Kidney (tissue), 14 donors: Measurements from ENCODE around the gene USP36. TPM values are rescaled to one million over a fixed set of nuclear protein-coding genes. Genes with fewer than 3 reads are reported as not detected.

Source experiments
- DNase-seq, 5 donors: peaks; one replicate each; pipeline ENCODE4 v3.0.0-alpha.2; 2013 to 2020
- FAIRE-seq: peaks from 2 replicates; lab custom pipeline; 2012; peaks lifted over from hg19 to GRCh38; lab: Jason Lieb, UNC
- H3K27ac ChIP-seq, 2 donors: one replicate each; pipeline ENCODE4 v1.7.0; 2013; ENCODE audit warnings: low read depth in 2 of 2, low read length in 2 of 2, inconsistent platforms in 1 of 2
- H3K27me3 ChIP-seq: one replicate; pipeline ENCODE4 v1.7.1; 2013; ENCODE audit warnings: low read length, inconsistent platforms; ENCODE audit not compliant: control insufficient read depth, insufficient read depth
- H3K36me3 ChIP-seq, 3 donors: one replicate each; pipeline versions ENCODE4 v1.7.0 to v1.7.1; 2013; ENCODE audit warnings: low read length in 3 of 3, control low read depth in 1 of 3, inconsistent platforms in 1 of 3; ENCODE audit not compliant: insufficient read depth in 3 of 3, control insufficient read depth in 2 of 3
- H3K4me1 ChIP-seq, 3 donors: one replicate each; pipeline versions ENCODE4 v1.7.0 to v1.7.1; 2013; ENCODE audit warnings: low read length in 3 of 3, inconsistent platforms in 1 of 3, low read depth in 1 of 3; ENCODE audit not compliant: control insufficient read depth in 2 of 3, insufficient read depth in 2 of 3
- H3K4me3 ChIP-seq, 3 donors: one replicate each; pipeline versions ENCODE4 v1.7.0 to v1.8.1; 2013; ENCODE audit warnings: low read length in 3 of 3, control low read depth in 1 of 3, inconsistent platforms in 1 of 3
- H3K9ac ChIP-seq, 3 donors: one replicate each; pipeline versions ENCODE4 v1.7.0 to v1.7.1; 2013; ENCODE audit warnings: low read length in 3 of 3, control low read depth in 1 of 3, inconsistent platforms in 1 of 3
- H3K9me3 ChIP-seq, 3 donors: one replicate each; pipeline versions ENCODE4 v1.7.0 to v1.7.1; 2013; ENCODE audit warnings: low read length in 3 of 3, control low read depth in 1 of 3, inconsistent platforms in 1 of 3; ENCODE audit not compliant: control insufficient read depth in 2 of 3, insufficient read depth in 1 of 3
- CTCF ChIP-seq: IDR thresholded peaks from 3 replicates; pipeline ENCODE4 v1.5.1; 2012; ENCODE audit warnings: mild to moderate bottlenecking, moderate library complexity, borderline replicate concordance; ENCODE audit not compliant: insufficient read depth; ENCODE audit errors: extremely low read depth
- intact Hi-C: fragments of 100-400 bp; cut with DNase I; formaldehyde crosslinking; loops from one replicate; pipeline ENCODE4 v1.11.1; 2022
- polyA plus RNA-seq: library from polyadenylated mRNA; stranded (reverse); fragments of 350-450 nt; fragmentation: Illumina TruSeq; extraction: RNeasy Lipid Tissue Mini Kit (QIAGEN cat#74804); gene quantifications from one replicate; pipeline ENCODE4 v1.2.3, GENCODE V29; 2014; ENCODE audit warnings: low read depth, low replicate concordance; ENCODE audit not compliant: insufficient read depth
- total RNA-seq: library from RNA; stranded (reverse); fragmentation: NEBNext Ultra II Directional; extraction: Animal tissue kit (Norgen Biotek cat#: 25700); gene quantifications from one replicate; pipeline ENCODE4 v1.2.1, GENCODE V29; 2021
- donor health status: control.
- donor health status: control.
- donor health status: control.
- donor health status: control.
- donor health status: control.
- donor health status: DM: yes; HTN: yes; CAD: no.
- donor health status: Normal renal cell carcinoma (clear cell type).

Gene USP36
- total and polyA plus RNA-seq, 2 donors from 2014 or later, result 17.0 to 66.2 TPM

GRCh38 chr17:78746949-78747269 is 93.7 kb downstream of the USP36 start:
- H3K27ac ChIP-seq, result no peak overlapping the region
- H3K27me3 ChIP-seq, result no peaks in the 10 kb centered on the region
- H3K9ac ChIP-seq, result no peak overlapping the region
- no peak for TF ChIP-seq CTCF
- FAIRE-seq (no peak), DNase-seq (no peak)
- intact Hi-C loops, result no loop called here
- H3K36me3 ChIP-seq, result no peaks in the 10 kb centered on the region
- peaks cover 0 to 30% (median 20%) of the 10 kb centered on the region in 3 donors for H3K4me1 ChIP-seq
- no peak overlapping the region for H3K4me3 ChIP-seq
- H3K9me3 ChIP-seq, result no peaks in the 10 kb centered on the region

GRCh38 chr17:78746263-78746948 is 94.2 kb downstream of the USP36 start:
- FAIRE-seq (no peak), DNase-seq (no peak)
- Histone ChIP-seq H3K9ac (no peak overlapping the region), H3K9me3 (no peaks in the 10 kb centered on the region), H3K4me1 (peaks cover 0 to 34% (median 20%) of the 10 kb centered on the region in 3 donors), H3K4me3 (no peak overlapping the region), H3K27me3 (no peaks in the 10 kb centered on the region), H3K36me3 (no peaks in the 10 kb centered on the region), H3K27ac (no peak overlapping the region)
- intact Hi-C loops, result no loop called here
- TF ChIP-seq CTCF, result no peak

Other genes starting within 250 kb of the USP36 start
- 59.7 TPM for gene CYTH1, start 58.5 kb downstream of the USP36 start, total RNA-seq
- 25.3 TPM for gene CYTH1, start 58.5 kb downstream of the USP36 start, polyA plus RNA-seq
- gene CEP295NL, start 62.4 kb upstream of the USP36 start, total RNA-seq, result 3.6 TPM
- gene CEP295NL, start 62.4 kb upstream of the USP36 start, polyA plus RNA-seq, result not detected
- gene TIMP2, start 84.6 kb upstream of the USP36 start, total RNA-seq, result 172 TPM
- gene TIMP2, start 84.6 kb upstream of the USP36 start, polyA plus RNA-seq, result 72.1 TPM
- 240 TPM for gene LGALS3BP, start 139.1 kb upstream of the USP36 start, total RNA-seq
- 310 TPM for gene LGALS3BP, start 139.1 kb upstream of the USP36 start, polyA plus RNA-seq
- gene CANT1, start 168.9 kb upstream of the USP36 start, total RNA-seq, result 56.6 TPM
- 23.0 TPM for gene CANT1, start 168.9 kb upstream of the USP36 start, polyA plus RNA-seq
- 65.2 TPM for gene C1QTNF1, start 183.4 kb upstream of the USP36 start, total RNA-seq
- 18.0 TPM for gene C1QTNF1, start 183.4 kb upstream of the USP36 start, polyA plus RNA-seq
- 49.3 TPM for gene ENGASE, start 234.0 kb upstream of the USP36 start, total RNA-seq
- gene ENGASE, start 234.0 kb upstream of the USP36 start, polyA plus RNA-seq, result 14.3 TPM